Tibial nerve (tissue), 4 donors: ENCODE results near the gene SDC1. TPM values are rescaled to one million over a fixed set of nuclear protein-coding genes. Genes with fewer than 3 reads are reported as not detected.

ENCODE experiments used
- DNase-seq, 2 donors: peaks; one replicate each; pipeline ENCODE4 v3.0.0-alpha.2; 2019; ENCODE audit warnings: low spot score in 2 of 2
- H3K27ac ChIP-seq, 4 donors: fragments of 200-600 bp; sonication (generic) in 3 of 4; one replicate each; pipeline ENCODE4 v1.5.1; 2017 to 2019; ENCODE audit warnings: mild to moderate bottlenecking in 1 of 4
- H3K27me3 ChIP-seq, 2 donors: fragments of 200-600 bp; sonication (generic) in 1 of 2; one replicate each; pipeline versions ENCODE4 v1.5.1 to v1.6.0; 2017 to 2019
- H3K36me3 ChIP-seq, 3 donors: fragments of 200-600 bp; sonication (generic); one replicate each; pipeline ENCODE4 v1.5.1; 2018 to 2019
- H3K4me1 ChIP-seq, 4 donors: fragments of 200-600 bp; sonication (generic) in 3 of 4; one replicate each; pipeline ENCODE4 v1.5.1; 2017 to 2019
- H3K4me3 ChIP-seq, 4 donors: fragments of 200-600 bp; sonication (generic) in 3 of 4; one replicate each; pipeline ENCODE4 v1.5.1; 2017 to 2019; ENCODE audit warnings: mild to moderate bottlenecking in 1 of 4, moderate library complexity in 1 of 4
- H3K9me3 ChIP-seq, 4 donors: fragments of 200-600 bp; sonication (generic) in 3 of 4; one replicate each; pipeline ENCODE4 v1.5.1; 2017 to 2019
- CTCF ChIP-seq, 5 experiments: fragments of 200-600 bp in 3 of 5; fragments of 450-650 bp in 2 of 5; sonication (generic) in 3 of 5; IDR thresholded peaks; one replicate each; pipeline ENCODE4 v1.5.1; 2016 to 2019; ENCODE audit warnings: antibody characterized with exemption in 5 of 5, mild to moderate bottlenecking in 3 of 5, moderate library complexity in 2 of 5
- EP300 ChIP-seq, 2 donors: sonication (generic); formaldehyde crosslinking; IDR thresholded peaks; one replicate each; pipeline ENCODE4 v1.6.1; 2017; ENCODE audit warnings: antibody characterized with exemption in 2 of 2, mild to moderate bottlenecking in 1 of 2
- POLR2A ChIP-seq, 2 donors: fragments of 450-650 bp; IDR thresholded peaks; one replicate each; pipeline ENCODE4 v1.6.1; 2017; ENCODE audit warnings: antibody characterized with exemption in 2 of 2, mild to moderate bottlenecking in 2 of 2, moderate library complexity in 2 of 2
- WGBS, 2 donors: methylation state at CpG; one replicate each; pipeline ENCODE4 v1.1.5; 2018; 5-methylcytosine and 5-hydroxymethylcytosine counted together
- total RNA-seq, 4 donors: library from RNA; depleted of rRNA; stranded (reverse); fragments of >200 nt; gene quantifications; one replicate each; pipeline ENCODE4 v1.1.0, GENCODE V29; 2016

Gene SDC1
- total RNA-seq, 4 donors from 2014 or later, result 0.78 to 2.8 (median 1.7) TPM

GRCh38 chr2:20173496-20174402 is 51.2 kb downstream of the SDC1 start:
- 84% methylated on average over 14 of the region's 14 CpGs for WGBS, 2 donors
- TF ChIP-seq EP300 (IDR thresholded peaks at IDR 0.05), result no peak
- TF ChIP-seq POLR2A (IDR thresholded peaks at IDR 0.05), result no peak
- no peak for TF ChIP-seq CTCF (IDR thresholded peaks at IDR 0.05)
- DNase-seq, result no peak
- H3K4me3 ChIP-seq, result no peak overlapping the region
- H3K27me3 ChIP-seq, result no peaks in the 10 kb centered on the region
- no peak overlapping the region for H3K27ac ChIP-seq
- peaks cover 0 to 9% (median 0%) of the 10 kb centered on the region in 4 donors for H3K4me1 ChIP-seq
- no peaks in the 10 kb centered on the region for H3K36me3 ChIP-seq
- H3K9me3 ChIP-seq, result no peaks in the 10 kb centered on the region

- Histone ChIP-seq H3K27me3 (no peaks in the 10 kb centered on the region), H3K4me3 (no peak overlapping the region), H3K4me1 (peaks cover 0 to 9% (median 0%) of the 10 kb centered on the region in 4 donors), H3K36me3 (no peaks in the 10 kb centered on the region), H3K9me3 (no peaks in the 10 kb centered on the region), H3K27ac (no peak overlapping the region)
- no peak for TF ChIP-seq CTCF (IDR thresholded peaks at IDR 0.05)
- no peak for TF ChIP-seq POLR2A (IDR thresholded peaks at IDR 0.05)
- TF ChIP-seq EP300 (IDR thresholded peaks at IDR 0.05), result no peak
- WGBS, 2 donors, result 90 to 96% methylated on average over 5 of the region's 5 CpGs
- no peak for DNase-seq
These were observed 51.9 kb downstream of the SDC1 start for GRCh38 chr2:20173064-20173463.

- Histone ChIP-seq H3K4me3 (no peak overlapping the region), H3K27ac (no peak overlapping the region), H3K36me3 (no peaks in the 10 kb centered on the region), H3K27me3 (no peaks in the 10 kb centered on the region), H3K9me3 (no peaks in the 10 kb centered on the region), H3K4me1 (peaks cover 0 to 9% (median 0%) of the 10 kb centered on the region in 4 donors)
- TF ChIP-seq EP300 (IDR thresholded peaks at IDR 0.05) (no peak), CTCF (IDR thresholded peaks at IDR 0.05) (no peak), POLR2A (IDR thresholded peaks at IDR 0.05) (no peak)
- no peak for DNase-seq
- WGBS, 2 donors, result 68 to 73% methylated on average over 13 of the region's 13 CpGs
These were observed 52.5 kb downstream of the SDC1 start for GRCh38 chr2:20172273-20173055.

- no peak overlapping the region for H3K27ac ChIP-seq
- DNase-seq, result no peak
These were observed 53.4 kb downstream of the SDC1 start for GRCh38 chr2:20171445-20171977.

More at GRCh38 chr2:20171445-20171977, 53.4 kb downstream of the SDC1 start:
- TF ChIP-seq POLR2A (IDR thresholded peaks at IDR 0.05) (no peak), EP300 (IDR thresholded peaks at IDR 0.05) (no peak), CTCF (IDR thresholded peaks at IDR 0.05) (no peak)
- Histone ChIP-seq H3K4me1 (peaks cover 0 to 9% (median 0%) of the 10 kb centered on the region in 4 donors), H3K9me3 (no peaks in the 10 kb centered on the region), H3K36me3 (no peaks in the 10 kb centered on the region), H3K27me3 (no peaks in the 10 kb centered on the region), H3K4me3 (no peak overlapping the region)
- 58 to 77% methylated on average over 2 of the region's 3 CpGs for WGBS, 2 donors
